NCI-H187 treated with DMSO at 0.1 percent for 48 hours (cell line): Measurements from ENCODE around the gene MCF2L2.
"Not testable (repeated sequence)": the region's sequence is repeated elsewhere in the genome, so short reads cannot be mapped to it uniquely, and the experiment has no call there.

ENCODE experiments used
- DNase-seq: peaks from one replicate; lab custom pipeline; 2025; lab: John Stamatoyannopoulos, UW

Gene MCF2L2

GRCh38 chr3:183203670-183204069, 224.7 kb downstream of the MCF2L2 start:
- DNase-seq: no peak

- DNase-seq: no peak
Measured at GRCh38 chr3:183202004-183202722, 226.3 kb downstream of the MCF2L2 start.

DNA sequence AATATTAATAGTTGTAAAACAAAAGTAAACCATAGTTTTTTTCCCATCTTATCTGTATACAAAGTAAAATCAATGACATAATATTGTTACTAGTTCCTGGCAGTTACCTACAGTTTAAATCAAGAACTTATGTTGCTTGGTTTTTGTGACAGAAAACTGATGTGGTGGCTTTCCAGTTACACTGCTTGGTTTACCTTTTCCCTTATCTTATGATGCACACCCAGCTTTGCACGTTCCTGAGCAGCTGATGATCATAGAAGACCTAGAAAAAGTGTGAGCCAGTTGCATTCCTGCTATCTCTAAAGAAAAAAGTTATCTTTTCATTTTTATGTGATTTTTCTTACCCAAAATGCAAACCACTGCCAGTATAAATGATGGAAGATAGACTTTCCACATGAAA, 229.5 kb downstream of the MCF2L2 start:
- DNase-seq: no peak

DNA sequence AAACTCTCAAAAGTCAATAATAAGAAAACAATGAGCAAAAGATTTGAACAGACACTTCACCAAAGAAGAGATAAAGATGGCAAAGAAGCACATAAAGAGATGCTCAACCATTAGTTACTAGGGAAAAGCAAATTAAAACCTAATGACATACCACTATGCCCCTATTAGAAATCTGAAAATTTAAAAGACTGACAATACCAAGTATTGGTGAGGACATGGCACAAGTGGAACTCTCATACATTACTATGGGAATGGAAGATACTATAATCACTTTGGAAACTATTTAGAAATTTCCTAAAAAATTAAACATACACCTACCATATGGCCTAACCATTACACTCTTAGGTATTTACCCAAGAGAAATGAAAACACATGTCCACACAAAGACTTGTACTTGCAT, 230.7 kb downstream of the MCF2L2 start:
- DNase-seq: no peak

DNA sequence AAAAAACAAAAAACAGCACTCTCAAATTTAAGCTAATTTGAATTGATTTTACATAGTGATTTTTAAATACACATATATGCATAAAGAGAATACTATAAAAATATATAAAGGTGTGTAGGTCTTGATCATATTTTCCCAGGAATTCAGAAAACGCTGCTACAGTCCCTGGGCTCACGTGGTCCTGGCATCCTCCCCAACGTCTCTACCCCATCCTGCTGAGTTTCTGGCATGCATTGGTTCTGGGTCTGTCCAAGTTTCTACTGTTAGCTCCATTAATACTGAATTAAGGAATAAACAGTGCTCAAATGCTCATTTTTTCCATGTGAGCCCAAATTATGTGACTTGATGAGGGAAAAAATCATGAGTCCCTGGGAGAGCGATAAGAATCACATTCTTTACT, 233.2 kb downstream of the MCF2L2 start:
- no peak for DNase-seq

GRCh38 chr3:183193762-183194689, 234.4 kb downstream of the MCF2L2 start:
- DNase-seq: no peak

DNA sequence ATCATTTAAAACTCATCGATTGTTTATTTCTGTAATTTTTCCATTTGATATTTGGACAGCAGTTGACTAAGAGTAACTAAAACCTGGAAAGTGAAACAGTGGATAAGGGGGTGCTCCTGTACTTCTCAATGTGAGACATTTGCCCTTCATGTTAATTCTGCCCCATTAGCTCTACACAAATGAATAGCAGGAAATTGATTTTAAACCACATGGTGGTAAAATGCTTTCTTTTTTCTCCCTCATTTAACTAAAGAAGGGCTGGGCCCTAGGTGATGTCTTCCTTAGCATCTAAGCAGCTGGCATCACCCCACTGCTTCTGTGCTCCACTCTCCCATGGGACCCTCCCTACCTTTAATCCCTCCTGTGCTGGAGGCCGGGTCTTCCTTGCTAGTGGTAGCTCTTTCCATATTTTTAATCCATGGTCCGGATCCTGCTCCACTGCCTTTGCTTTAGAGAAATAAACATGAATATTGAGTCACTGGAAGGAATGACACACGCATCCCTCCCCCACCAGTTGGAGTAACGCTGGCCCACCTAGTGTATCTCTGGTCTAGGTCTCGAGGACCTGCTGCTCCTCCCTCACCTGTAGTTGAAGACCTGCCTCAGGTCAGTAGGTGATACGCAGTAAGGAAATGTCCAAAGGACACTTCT, 235.6 kb downstream of the MCF2L2 start:
- DNase-seq: no peak

GRCh38 chr3:183189641-183190040, 238.8 kb downstream of the MCF2L2 start:
- DNase-seq: no peak

DNA sequence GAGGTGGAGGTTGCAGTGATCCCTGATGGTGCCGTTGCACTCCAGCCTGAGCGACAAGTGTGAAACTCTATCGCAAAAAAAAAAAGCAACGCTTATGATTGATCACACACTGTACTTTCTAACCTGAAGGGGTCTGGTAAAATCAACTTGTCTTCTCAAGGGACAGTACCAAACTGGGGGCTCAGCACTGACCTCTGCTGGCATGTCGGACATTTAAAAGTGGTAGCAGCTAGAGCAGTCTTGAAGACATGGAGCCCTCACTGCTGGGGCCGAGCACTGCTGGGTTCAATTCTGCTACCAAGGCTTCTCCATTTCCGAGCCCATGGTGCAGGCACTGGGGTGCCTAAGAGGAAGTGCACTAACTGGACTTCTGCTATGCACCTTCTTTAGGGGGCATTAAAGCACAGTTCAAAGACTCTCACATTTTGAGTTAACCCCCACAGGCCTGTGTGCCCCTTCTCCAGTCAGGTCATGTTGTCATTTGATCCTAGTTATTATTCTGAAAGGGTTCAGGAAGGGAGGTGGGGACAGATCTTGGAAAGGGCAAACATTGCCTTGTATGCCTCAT, 239.4 kb downstream of the MCF2L2 start:
- no peak for DNase-seq

DNA sequence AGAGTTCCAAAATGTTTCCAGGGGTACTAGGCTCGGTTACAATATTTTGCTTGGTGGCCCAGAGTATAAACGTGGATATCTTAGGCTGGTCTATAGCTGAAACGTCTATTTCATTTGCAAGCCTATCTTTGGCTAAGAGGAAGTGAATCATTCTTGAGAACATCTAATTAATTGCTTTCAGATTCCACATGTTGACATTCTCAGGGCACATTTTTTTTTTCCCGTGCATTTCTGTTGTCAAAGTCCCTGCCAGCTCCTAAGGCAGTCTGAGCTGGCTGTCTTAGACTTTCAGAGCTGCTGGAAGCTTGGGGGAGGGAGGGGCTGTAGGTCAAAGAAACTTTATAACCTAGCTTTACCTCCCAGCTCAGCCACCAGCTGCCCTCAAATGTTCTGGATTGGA, 242.7 kb downstream of the MCF2L2 start:
- no peak for DNase-seq

GRCh38 chr3:183182732-183183610, 245.4 kb downstream of the MCF2L2 start:
- DNase-seq: no peak

- DNase-seq: no peak
Measured at GRCh38 chr3:183182073-183182472, 246.3 kb downstream of the MCF2L2 start.

DNA sequence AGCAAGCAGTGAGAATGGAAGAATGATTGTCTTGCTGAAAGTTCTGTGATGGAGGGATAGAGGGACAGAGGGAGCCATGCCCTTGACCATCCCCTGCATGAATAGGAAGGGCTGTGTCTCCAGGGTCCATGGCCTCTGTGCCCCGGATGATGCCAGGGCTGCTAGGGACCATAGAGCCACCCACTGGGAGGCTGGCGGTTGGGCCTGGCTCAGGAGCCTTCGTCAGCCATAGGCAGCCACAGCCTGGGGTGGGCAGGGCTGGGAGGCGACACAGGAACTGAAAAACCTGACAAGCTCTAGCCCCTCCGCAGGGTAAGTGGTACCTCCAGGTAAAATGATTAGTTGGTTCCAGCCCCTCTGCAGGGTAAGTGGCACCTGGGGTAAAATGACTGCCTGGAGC, 246.8 kb downstream of the MCF2L2 start:
- DNase-seq: no peak

GRCh38 chr3:183180784-183181295, 247.6 kb downstream of the MCF2L2 start:
- no peak for DNase-seq

- DNase-seq: no peak
Measured at GRCh38 chr3:183180110-183180783, 248.2 kb downstream of the MCF2L2 start.

- DNase-seq: not testable (repeated sequence)
Measured at GRCh38 chr3:183179550-183179908, 248.9 kb downstream of the MCF2L2 start.

GRCh38 chr3:183178833-183179549, 249.4 kb downstream of the MCF2L2 start:
- DNase-seq: no peak

- DNase-seq: no peak
Measured at GRCh38 chr3:183178512-183178832, 249.9 kb downstream of the MCF2L2 start.

- DNase-seq: no peak
Measured at GRCh38 chr3:183172051-183172639, 256.3 kb downstream of the MCF2L2 start.

GRCh38 chr3:183167975-183168374, 260.4 kb downstream of the MCF2L2 start:
- DNase-seq: not testable (repeated sequence)
